GM12864 (cell line): Measurements from ENCODE around the gene TADA3.

Source experiments
- DNase-seq: peaks from one replicate; pipeline ENCODE4 v3.0.0-alpha.2; 2011; ENCODE audit warnings: low read depth
- H3K4me3 ChIP-seq: 2 replicates; pipeline ENCODE4 v1.5.1; 2011; ENCODE audit warnings: mild to moderate bottlenecking, low read depth, low read length, control low read depth
- TF ChIP-seq, protein P1 (sequence below): IDR thresholded peaks from 2 replicates; pipeline ENCODE4 v1.5.1; 2011; ENCODE audit warnings: low read depth, mild to moderate bottlenecking, moderate library complexity, low read length, control low read depth, inconsistent platforms; ENCODE audit errors: missing control alignments

TADA3 gene

DNA sequence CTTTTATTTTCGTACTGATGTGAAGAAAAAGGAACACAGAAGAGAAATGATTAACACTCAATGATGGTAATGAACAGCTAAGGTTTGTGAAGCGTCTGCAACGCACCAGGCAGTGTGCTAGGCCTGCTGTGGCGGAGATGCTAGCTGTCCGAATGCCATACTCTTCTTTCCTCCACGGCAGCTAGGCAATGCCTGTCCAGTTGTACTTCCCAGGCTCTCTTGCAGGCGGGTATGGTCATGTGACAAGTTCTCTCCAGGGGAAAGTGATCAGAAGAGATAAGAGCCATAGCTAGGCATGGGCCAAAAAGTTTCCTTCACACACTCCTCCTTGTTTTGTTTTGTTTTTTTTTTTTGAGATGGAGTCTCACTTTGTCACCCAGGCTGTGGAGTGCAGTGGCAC is 6.7 kb downstream of the TADA3 start:
- H3K4me3 ChIP-seq, result no peak overlapping the region
- TF ChIP-seq, protein P1, sequence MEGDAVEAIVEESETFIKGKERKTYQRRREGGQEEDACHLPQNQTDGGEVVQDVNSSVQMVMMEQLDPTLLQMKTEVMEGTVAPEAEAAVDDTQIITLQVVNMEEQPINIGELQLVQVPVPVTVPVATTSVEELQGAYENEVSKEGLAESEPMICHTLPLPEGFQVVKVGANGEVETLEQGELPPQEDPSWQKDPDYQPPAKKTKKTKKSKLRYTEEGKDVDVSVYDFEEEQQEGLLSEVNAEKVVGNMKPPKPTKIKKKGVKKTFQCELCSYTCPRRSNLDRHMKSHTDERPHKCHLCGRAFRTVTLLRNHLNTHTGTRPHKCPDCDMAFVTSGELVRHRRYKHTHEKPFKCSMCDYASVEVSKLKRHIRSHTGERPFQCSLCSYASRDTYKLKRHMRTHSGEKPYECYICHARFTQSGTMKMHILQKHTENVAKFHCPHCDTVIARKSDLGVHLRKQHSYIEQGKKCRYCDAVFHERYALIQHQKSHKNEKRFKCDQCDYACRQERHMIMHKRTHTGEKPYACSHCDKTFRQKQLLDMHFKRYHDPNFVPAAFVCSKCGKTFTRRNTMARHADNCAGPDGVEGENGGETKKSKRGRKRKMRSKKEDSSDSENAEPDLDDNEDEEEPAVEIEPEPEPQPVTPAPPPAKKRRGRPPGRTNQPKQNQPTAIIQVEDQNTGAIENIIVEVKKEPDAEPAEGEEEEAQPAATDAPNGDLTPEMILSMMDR, result no peak
- no peak for DNase-seq

DNA sequence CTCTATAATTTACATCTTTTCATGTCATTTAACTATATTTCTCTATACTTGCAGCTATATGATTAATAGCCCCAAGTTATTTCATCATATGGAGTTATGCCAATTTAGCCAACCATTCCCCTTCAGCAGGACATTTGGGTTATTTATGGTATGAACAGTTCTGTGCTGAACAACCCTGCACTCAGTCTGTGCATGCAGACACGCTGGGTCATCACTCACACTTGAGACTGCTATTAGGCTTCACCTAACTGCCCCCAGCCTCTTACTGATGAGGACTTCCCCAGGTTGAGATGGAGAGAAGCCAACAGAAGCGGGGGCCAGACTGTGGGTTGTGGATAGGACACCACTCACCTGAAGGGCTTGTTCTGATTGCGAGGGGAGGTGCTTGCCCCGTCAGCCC is 7.3 kb downstream of the TADA3 start:
- TF ChIP-seq, protein P1, result no peak
- DNase-seq, result no peak
- no peak overlapping the region for H3K4me3 ChIP-seq

DNA sequence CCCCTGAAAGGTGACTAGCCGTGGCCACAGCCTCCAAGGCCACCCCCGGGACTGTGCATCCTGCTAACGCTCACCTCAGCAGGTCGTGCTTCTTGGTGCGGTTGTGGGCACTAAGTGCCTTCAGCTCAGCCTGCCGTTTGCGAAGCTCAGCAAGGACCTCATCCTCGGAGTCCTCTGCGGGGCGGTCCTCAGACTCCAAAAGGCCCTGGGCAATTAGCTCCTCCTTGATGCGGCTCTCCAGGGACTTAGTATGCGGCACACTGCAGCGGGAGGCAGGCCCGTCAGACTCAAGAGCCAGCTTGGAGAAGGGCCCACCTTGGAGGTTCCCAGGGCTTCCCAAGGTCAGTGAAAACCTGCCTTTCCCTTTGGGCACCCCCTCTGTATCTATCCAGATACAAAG is 8.3 kb downstream of the TADA3 start:
- H3K4me3 ChIP-seq, result no peak overlapping the region
- DNase-seq, result no peak
- TF ChIP-seq, protein P1, result no peak

DNA sequence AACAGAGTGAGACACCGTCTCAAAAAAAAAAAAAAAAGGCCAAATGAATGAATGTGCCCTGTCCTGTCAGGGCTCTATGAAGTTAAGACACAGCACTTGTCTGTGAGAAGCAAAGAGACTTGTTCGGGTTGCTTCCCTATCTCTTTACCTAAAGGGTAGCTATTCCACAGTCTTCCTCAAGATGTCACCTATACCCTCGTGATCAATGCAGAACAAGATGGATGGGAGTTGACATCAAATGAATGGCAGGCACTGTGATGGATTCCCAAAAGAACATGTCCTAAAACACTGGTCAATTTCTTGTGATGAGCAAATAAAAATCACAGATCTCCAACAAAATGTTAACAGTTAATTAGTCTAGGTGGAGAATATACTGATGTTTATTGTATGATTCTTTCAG is 9.5 kb downstream of the TADA3 start:
- TF ChIP-seq, protein P1, result peak; percentile 26
- no peak overlapping the region for H3K4me3 ChIP-seq
- no peak for DNase-seq

DNA sequence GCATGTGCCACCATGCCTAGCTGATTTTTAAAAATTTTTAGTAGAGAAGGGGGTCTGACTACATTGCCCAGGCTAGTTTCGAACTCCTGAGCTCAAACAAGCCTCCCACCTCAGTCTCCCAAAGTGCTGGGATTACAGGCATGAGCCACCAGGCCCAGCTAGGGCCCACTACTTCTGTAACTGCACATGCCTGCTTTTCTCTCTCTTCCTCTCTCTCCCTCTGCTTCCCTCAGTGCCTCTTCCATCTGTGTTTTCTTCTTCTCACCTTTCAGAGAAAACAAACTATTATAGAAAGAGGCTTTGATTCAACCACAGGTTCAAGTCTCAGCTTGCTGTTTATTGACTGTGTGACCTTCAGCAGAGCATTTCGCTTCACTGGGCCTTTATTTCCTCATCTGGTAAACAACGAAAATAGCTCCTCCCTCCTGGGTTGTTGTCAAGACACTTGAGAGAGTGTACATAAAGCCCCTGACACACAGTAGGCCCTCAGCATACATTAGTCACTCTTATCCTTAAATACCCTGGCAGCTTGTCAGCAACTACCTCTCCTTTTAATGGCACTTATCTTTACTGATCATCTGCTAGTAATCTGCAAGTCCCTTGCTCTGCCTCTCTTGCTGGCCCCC is 10.2 kb downstream of the TADA3 start:
- DNase-seq, result no peak

DNA sequence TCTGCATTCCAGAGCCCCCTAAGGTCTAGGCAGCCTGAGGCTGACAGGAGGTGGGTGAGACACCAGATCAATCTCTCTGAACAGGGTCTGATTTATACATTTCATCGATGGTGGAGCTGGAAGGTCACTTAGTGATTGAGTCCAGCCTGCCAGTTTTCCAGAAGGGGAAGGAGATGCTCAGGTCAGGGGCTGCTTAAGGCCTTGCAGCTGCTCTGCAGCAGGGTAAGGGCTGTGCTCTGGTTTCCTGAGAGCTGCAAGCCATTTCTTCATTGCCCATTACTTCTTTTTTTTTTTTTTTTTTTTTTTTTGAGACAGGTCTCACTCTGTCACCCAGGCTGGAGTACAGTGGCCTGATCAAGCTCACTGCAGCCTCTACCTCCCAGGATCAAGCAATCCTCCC is 10.7 kb downstream of the TADA3 start:
- TF ChIP-seq, protein P1, result no peak
- DNase-seq, result no peak

More for the DNA sequence above, 10.2 kb downstream of the TADA3 start:
- TF ChIP-seq, protein P1, result no peak
- H3K4me3 ChIP-seq, result no peak overlapping the region

DNA sequence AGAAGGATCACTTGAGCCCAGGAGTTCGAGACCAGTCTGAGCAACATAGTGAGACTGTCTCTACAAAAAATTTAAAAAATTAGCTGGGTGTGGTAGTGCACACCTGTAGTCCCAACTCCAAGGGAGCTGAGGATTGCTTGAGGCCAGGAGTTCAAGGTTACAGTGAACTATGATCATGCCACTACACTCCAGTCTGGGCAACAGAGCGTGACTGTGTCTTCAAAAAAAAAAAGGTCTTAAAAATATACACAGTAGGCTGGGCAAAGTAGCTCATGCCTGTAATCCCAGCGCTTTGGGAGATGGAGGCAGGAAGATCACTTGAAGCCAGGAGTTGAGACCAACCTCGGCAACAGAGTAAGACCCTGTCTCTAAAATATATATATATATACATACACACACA is 11.4 kb downstream of the TADA3 start:
- no peak overlapping the region for H3K4me3 ChIP-seq
- no peak for DNase-seq
- TF ChIP-seq, protein P1, result no peak

More for the DNA sequence above, 10.7 kb downstream of the TADA3 start:
- H3K4me3 ChIP-seq, result no peak overlapping the region
